ENCODE results near the gene TRIM42. TPM values are rescaled to one million over a fixed set of nuclear protein-coding genes. Genes with fewer than 3 reads are reported as not detected.

The TRIM42 gene
- total and polyA plus RNA-seq, 2 donors (not counting 1 experiment from before 2014, with no cell fraction given), result not detected

DNA sequence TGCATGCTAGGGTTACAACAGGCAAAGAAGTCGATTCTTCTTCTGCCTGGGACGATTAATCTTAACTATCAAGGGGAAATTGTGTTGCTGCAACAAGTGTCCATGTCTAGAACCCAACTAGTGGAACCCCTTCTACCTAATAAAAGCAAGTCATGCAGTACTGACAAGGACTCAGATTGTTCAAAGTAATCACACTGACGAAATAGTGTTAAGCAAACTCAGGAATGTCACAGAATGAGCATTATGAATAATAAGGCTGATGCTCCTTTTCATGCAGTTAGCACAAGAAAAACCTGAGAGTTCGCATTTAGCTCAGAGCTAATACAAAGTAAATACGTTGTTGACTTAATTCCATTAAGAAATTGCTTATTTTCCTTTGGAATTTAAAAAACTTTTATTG lies 47.5 kb upstream of the TRIM42 start:
- Histone ChIP-seq H3K27ac (ENCODE audit: insufficient read depth, low read length) (no peak overlapping the region), H3K9ac (ENCODE audit: insufficient read depth, low read length) (no peak overlapping the region)
- peak in 1 of 2 donors; percentile 37 for DNase-seq (ENCODE audit: low read depth in 2 of 2)

GRCh38 chr3:140630866-140631265 lies 47.0 kb upstream of the TRIM42 start:
- Histone ChIP-seq H3K79me2 (ENCODE audit: control insufficient read depth, insufficient read depth, low read length) (no peaks in the 10 kb centered on the region), H3K27ac (ENCODE audit: insufficient read depth, low read length) (no peak overlapping the region), H3K9ac (ENCODE audit: insufficient read depth, low read length) (no peak overlapping the region), H3K9me3 (ENCODE audit: control insufficient read depth, insufficient read depth, low read depth, low read length) (no peaks in the 10 kb centered on the region), H4K20me1 (ENCODE audit: control insufficient read depth, extremely low read depth, insufficient read depth, low read length) (no peaks in the 10 kb centered on the region), H3K27me3 (ENCODE audit: control insufficient read depth, insufficient read depth, low read length) (no peaks in the 10 kb centered on the region), H2AFZ (ENCODE audit: low read length) (no peak overlapping the region), H3K4me1 (ENCODE audit: control insufficient read depth, extremely low read depth, insufficient read depth, low read length) (peaks cover 4% of the 10 kb centered on the region), H3K4me3 (replicated peaks in 1 of 4; ENCODE audit: control extremely low read depth in 1 of 4, insufficient read depth in 1 of 4, low read depth in 3 of 4, low read length in 4 of 4) (no peak overlapping the region), H3K36me3 (ENCODE audit: control insufficient read depth, insufficient read depth, low read length) (no peaks in the 10 kb centered on the region), H3K4me2 (ENCODE audit: extremely low read depth, insufficient read depth, low read length) (no peak overlapping the region)
- DNase-seq (ENCODE audit: low read depth in 2 of 2), result peak in 1 of 2 donors; percentile 67
- TF ChIP-seq EZH2 (IDR thresholded peaks at IDR 0.05; ENCODE audit: low read length, missing control alignments), result no peak

More for the DNA sequence above, 47.5 kb upstream of the TRIM42 start:
- no peaks in the 10 kb centered on the region for H3K27me3 ChIP-seq (ENCODE audit: control insufficient read depth, insufficient read depth, low read length)
- TF ChIP-seq CTCF (conservative IDR thresholded peaks at IDR 0.05 in 1 of 2, IDR thresholded peaks at IDR 0.05 in 1 of 2; ENCODE audit: low read depth in 1 of 2, low read length in 2 of 2) (no peak), EZH2 (IDR thresholded peaks at IDR 0.05; ENCODE audit: low read length, missing control alignments) (no peak)
- H3K4me2 ChIP-seq (ENCODE audit: extremely low read depth, insufficient read depth, low read length), result no peak overlapping the region
- H4K20me1 ChIP-seq (ENCODE audit: control insufficient read depth, extremely low read depth, insufficient read depth, low read length), result no peaks in the 10 kb centered on the region
- no peaks in the 10 kb centered on the region for H3K9me3 ChIP-seq (ENCODE audit: control insufficient read depth, insufficient read depth, low read depth, low read length)
- H3K36me3 ChIP-seq (ENCODE audit: control insufficient read depth, insufficient read depth, low read length), result no peaks in the 10 kb centered on the region
- H3K79me2 ChIP-seq (ENCODE audit: control insufficient read depth, insufficient read depth, low read length), result no peaks in the 10 kb centered on the region
- peaks cover 4% of the 10 kb centered on the region for H3K4me1 ChIP-seq (ENCODE audit: control insufficient read depth, extremely low read depth, insufficient read depth, low read length)
- H2AFZ ChIP-seq (ENCODE audit: low read length), result no peak overlapping the region
- no peak overlapping the region for H3K4me3 ChIP-seq (replicated peaks in 1 of 4; ENCODE audit: control extremely low read depth in 1 of 4, insufficient read depth in 1 of 4, low read depth in 3 of 4, low read length in 4 of 4)

DNA sequence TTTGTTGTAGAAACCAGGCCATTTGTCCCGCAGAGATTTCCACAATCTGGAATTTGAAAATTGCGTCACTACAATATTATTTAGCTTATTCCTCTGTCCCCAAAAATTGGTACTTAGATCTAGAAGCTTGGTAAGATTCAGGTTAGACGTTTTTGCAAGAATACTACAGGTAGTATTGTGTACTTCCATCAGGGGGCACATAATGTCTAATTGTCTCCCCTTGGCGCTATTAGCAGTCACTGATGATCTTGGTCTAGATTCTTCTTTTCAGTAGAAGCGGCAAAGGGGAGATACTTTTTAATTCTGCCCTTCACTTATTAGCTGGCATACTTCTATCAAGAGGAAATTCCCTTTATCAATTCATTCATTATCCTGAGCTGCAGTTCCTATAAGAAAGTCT lies 42.6 kb upstream of the TRIM42 start:
- no peaks in the 10 kb centered on the region for H3K36me3 ChIP-seq (ENCODE audit: control insufficient read depth, insufficient read depth, low read length)
- TF ChIP-seq CTCF (conservative IDR thresholded peaks at IDR 0.05 in 1 of 2, IDR thresholded peaks at IDR 0.05 in 1 of 2; ENCODE audit: low read depth in 1 of 2, low read length in 2 of 2), result no peak
- no peak for TF ChIP-seq EZH2 (IDR thresholded peaks at IDR 0.05; ENCODE audit: low read length, missing control alignments)
- DNase-seq (ENCODE audit: low read depth in 2 of 2), result no peak
- no peak overlapping the region for H3K9ac ChIP-seq (ENCODE audit: insufficient read depth, low read length)
- H3K9me3 ChIP-seq (ENCODE audit: control insufficient read depth, insufficient read depth, low read depth, low read length), result no peaks in the 10 kb centered on the region
- no peaks in the 10 kb centered on the region for H4K20me1 ChIP-seq (ENCODE audit: control insufficient read depth, extremely low read depth, insufficient read depth, low read length)
- H3K4me1 ChIP-seq (ENCODE audit: control insufficient read depth, extremely low read depth, insufficient read depth, low read length), result peaks cover 4% of the 10 kb centered on the region
- H2AFZ ChIP-seq (ENCODE audit: low read length), result no peak overlapping the region
- H3K79me2 ChIP-seq (ENCODE audit: control insufficient read depth, insufficient read depth, low read length), result no peaks in the 10 kb centered on the region
- no peaks in the 10 kb centered on the region for H3K27me3 ChIP-seq (ENCODE audit: control insufficient read depth, insufficient read depth, low read length)
- H3K4me3 ChIP-seq (replicated peaks in 1 of 4; ENCODE audit: control extremely low read depth in 1 of 4, insufficient read depth in 1 of 4, low read depth in 3 of 4, low read length in 4 of 4), result no peak overlapping the region
- H3K4me2 ChIP-seq (ENCODE audit: extremely low read depth, insufficient read depth, low read length), result no peak overlapping the region
- no peak overlapping the region for H3K27ac ChIP-seq (ENCODE audit: insufficient read depth, low read length)

Data from fibroblast of lung (primary cell).